Hepatic stellate cell (primary cell): ENCODE data around the gene VWC2.
"Not testable (repeated sequence)": the region's sequence is repeated elsewhere in the genome, so short reads cannot be mapped to it uniquely, and the experiment has no call there.

Source experiments
- DNase-seq: peaks from one replicate; pipeline ENCODE4 v3.0.0; 2011; ENCODE audit warnings: low spot score

The VWC2 gene

DNA sequence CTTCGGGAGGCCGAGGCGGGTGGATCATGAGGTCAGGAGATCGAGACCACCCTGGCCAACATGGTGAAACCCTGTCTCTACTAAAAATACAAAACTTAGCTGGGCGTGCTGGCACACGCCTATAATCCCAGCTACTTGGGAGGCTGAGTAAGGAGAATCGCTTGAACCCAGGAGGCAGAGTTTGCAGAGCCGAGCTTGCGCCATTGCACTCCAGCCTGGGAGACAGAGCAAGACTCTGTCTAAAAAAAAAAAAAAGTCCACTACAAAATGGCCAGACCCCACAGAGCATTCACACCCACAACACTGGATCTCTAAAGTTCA is 78.1 kb downstream of the VWC2 start:
- not testable (repeated sequence) for DNase-seq

- peak; percentile 49 for DNase-seq
Measured at GRCh38 chr7:49852619-49853462, 79.4 kb downstream of the VWC2 start.

DNA sequence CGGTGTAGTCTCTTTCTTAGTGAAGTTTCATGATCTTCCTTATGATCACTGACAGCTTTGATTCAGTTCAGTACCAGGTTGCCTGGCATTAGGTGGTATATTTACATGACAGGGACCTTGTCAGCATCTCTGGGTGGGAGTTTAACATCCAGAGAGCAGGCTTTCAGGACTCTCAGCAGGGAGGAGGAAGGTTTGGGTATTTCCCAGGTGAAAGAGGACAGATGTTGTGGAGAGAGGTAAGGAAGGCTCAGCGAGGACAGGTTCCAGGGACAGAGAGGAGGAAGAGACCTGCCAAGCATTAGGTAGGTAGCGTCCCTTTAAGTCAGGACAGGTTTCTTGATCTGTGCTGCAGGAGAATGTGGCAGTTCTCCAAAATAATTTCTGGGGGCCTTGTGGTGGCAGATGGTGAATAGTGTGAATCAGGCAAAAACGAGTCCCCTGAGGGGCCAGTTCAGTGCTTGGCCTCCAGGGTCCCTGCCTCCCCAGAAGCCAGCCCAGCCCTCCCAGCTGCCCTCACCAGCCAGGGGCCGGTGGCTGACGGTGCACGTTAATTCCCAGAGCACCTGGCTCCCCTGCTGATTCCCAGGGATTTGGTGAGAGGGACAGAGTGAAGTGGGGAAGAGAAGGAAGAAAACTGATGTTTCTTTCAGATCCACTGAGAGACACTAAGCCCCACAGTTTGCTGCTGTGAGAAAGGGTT is 82.0 kb downstream of the VWC2 start:
- no peak for DNase-seq

- no peak for DNase-seq
Measured at GRCh38 chr7:49860293-49860692, 86.9 kb downstream of the VWC2 start.

DNA sequence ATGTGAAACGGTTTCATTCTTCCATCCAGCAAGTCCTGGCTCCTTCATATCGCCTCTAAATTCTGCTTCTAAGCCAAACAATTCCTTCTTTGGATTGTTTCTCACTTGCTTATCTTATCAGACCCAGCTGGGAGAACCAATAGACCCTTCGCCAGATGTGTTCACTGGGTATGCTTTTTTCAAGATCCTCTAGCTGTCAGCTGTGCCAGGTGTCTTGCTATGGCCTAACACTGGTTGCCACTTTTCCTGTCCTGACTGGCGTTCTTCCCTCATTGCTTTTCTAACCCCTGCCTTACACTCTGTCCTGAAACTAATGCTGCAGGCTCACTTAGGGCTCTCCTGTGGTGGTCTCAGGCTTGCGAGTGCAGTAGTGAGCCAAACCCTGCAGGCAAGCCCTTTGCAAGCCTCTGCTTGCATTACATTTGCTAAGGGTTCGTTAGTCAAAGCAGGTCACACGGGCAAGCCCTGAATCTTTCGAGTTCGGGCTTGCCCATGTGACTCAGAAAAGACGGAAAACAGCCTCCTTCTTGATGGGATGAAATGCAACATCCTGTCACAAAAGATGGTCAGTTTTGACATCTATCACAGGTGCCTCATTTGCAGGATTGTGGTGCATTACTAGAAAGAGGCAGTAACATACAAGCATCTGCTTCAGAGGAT is 92.8 kb downstream of the VWC2 start:
- no peak for DNase-seq

DNA sequence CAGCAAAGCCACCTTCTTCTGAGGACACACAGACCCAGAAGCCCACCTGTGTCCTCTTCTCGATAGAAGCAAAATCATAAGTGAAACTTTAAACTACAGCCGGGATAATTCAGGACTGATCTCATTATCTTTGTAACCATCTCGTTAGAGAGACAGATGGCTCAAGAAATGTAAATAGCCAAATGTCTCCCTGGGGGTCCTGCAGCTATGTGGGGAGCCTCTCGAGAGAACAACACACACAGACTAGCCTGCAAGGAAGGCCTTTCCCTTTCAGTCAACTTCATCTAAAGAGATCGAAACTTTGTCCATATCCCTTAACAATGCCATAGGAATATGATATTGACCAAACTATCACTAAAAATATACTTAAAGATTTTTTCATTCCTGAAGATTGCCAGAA is 93.5 kb downstream of the VWC2 start:
- DNase-seq: no peak

DNA sequence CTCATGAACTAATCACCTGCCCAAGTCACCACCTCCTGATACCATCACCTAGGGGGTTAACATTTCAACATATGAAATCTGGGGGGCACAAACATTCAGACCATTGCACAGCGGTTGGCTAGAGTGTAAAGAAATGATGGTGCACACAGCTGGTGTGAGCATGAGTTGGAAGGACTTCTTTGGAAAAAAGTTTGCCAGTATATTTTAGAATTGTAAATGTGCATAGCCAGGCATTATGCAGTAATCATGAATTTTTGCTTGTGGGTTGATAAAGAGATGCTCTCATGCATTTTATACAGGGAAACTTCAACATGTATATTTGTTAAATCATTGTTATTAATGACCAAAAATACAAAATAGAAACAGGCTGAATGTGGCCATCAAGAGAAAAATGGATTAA is 100.0 kb downstream of the VWC2 start:
- no peak for DNase-seq

DNA sequence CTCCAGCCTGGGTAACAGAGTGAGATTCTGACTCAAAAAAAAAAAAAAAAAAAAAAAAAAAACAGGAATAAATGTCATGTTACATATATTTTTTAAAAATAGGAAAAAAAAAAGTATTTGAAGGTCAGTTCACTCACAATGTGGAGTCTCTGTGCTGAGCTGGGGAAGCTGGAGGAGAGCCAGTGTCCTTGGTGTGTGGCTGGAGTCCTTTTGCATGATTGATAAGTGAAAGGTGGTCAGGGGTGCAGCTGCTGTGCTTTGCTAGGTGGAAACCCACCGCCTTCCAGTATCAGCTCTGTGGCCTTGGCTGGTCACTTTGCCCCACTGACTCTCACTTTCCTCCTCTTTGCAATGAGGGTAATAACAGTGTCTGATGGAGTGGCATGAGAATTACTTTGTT is 101.9 kb downstream of the VWC2 start:
- no peak for DNase-seq

GRCh38 chr7:49876202-49876601 is 102.8 kb downstream of the VWC2 start:
- DNase-seq: no peak

- DNase-seq: no peak
Measured at GRCh38 chr7:49878089-49878488, 104.7 kb downstream of the VWC2 start.

DNA sequence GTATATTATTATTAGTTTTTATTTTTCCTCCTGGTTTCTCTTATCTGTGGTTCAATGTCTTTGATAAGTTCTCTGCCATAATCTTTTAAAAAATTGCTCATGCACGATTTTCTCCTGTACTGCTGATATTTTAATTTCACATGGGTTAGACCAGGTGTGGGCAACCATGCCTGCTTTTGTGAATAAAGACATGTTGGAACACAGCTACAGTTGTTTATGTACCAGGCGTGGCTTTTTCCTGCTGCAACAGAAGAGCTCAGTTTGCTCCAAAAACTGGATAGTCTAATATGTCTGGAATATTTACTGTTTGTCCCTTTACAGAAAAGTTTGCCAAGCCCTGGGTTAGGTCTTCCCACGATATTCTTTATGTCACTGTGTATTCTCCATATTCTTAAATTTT is 105.2 kb downstream of the VWC2 start:
- DNase-seq: no peak

DNA sequence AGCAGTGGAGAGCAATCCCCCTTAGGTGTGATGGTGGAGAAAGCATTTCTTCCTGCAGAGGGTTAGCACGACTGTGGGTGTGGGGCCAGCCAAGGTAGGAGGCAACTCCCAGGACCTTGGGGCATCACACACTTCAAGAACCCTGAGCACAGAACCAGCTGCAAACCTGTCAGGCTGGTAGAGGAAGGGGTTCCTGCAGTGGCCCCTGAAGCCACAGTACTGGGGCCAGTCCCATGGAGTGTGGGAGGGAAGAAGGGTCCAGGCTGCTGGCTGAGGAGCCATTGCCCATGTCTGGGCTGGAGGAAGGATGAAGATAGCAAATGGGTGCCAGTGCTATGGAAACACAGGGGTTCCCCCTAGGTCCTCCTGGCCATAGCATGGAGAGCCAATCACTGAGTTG is 110.5 kb downstream of the VWC2 start:
- no peak for DNase-seq

GRCh38 chr7:49885593-49886285 is 112.3 kb downstream of the VWC2 start:
- no peak for DNase-seq

GRCh38 chr7:49892481-49892880 is 119.0 kb downstream of the VWC2 start:
- no peak for DNase-seq

DNA sequence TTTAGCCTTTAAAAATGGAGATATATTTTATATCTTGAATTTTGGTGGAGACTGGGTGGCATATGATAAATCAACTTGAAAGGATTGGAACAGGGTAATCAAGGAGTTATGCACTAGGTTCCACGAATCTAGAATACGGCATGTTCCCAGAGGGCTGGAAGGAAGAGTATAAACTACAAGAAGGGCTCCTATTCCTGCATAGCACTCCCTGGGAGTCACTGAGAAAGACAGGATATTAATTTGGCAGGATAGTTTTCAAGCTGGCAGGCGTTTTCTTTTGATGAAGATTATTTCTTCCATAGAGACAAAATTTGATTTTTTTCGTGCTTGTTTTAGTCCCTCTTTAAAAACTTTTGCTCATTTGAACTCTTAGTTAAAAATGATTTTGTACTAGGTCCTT is 119.7 kb downstream of the VWC2 start:
- DNase-seq: no peak

- no peak for DNase-seq
Measured at GRCh38 chr7:49894543-49894942, 121.1 kb downstream of the VWC2 start.

- DNase-seq: no peak
Measured at GRCh38 chr7:49911909-49912308, 138.5 kb downstream of the VWC2 start.

GRCh38 chr7:49926720-49927119 is 153.3 kb downstream of the VWC2 start:
- DNase-seq: no peak

GRCh38 chr7:49927631-49928030 is 154.2 kb downstream of the VWC2 start:
- DNase-seq: no peak

GRCh38 chr7:49928787-49929186 is 155.3 kb downstream of the VWC2 start:
- DNase-seq: no peak

DNA sequence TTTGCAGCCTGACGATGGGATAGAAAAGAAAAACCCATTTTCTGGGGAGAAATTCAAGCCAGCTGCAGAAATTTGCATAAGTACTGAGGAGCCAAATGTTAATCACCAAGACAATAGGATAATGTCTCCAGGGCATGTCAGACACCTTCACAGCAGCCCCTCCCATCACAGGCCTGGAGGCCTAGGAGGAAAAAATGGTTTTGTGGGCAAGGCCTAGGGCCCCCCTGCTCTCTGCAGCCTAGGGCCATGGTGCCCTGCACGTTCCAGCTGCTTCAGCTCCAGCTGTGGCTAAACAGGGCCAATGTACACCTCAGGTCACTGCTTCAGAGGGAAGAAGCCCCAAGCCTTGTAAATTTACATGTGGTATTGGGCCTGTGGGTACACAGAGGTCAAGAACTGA is 158.2 kb downstream of the VWC2 start:
- no peak for DNase-seq

DNA sequence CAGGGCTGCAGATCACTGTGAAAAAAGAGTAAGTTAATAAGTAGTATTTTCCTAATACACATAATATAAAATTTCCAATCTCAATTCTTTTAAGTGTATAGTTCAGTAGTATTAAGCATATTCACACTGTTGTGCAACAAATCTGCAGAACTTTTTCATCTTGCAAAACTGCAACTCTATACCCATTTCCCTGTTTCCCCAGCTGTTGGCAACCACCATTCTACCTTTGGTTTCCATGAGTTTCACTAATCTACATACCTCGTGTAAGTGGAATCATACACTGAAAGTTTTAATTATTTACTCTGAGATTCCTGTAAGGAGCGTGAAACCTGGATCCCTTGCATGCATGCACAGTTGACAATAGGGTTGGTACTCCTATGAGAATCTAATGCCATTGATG is 164.2 kb downstream of the VWC2 start:
- no peak for DNase-seq
